GM19395 (cell line): Measurements from ENCODE around the gene LIG4.

ENCODE experiments used
- ATAC-seq: cut with Tn5 transposase; IDR thresholded peaks from one replicate; pipeline ENCODE4 v1.9.1; 2021; ENCODE audit warnings: mild to moderate bottlenecking, moderate library complexity; ENCODE audit not compliant: unreplicated experiment

The LIG4 gene

DNA sequence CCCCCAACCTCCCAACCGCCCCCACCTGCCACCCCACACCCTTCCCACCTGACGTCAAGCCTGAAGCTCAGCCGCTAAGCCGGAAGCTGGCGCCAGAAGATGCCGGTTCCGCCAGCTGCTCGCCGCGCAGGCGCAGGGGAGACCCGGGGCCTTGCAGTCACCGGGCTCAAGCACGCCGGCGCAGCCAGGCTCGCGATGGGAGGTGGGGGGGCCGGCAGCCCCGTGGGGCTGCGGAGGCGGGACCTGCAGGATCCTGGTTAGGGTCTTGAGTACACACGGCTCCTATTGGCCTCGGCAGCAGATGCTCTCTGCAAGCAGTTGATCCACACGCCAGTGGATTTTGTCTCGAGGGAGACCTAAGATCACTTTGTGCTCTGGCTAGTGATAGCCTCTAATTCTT lies at the start of gene LIG4:
Gene LIG4, minus strand, starts transcription at position 101 of the 400 bp plus-strand sequence. CDS start 4,268 bp downstream, outside the sequence.
- peak; percentile 54 for ATAC-seq

DNA sequence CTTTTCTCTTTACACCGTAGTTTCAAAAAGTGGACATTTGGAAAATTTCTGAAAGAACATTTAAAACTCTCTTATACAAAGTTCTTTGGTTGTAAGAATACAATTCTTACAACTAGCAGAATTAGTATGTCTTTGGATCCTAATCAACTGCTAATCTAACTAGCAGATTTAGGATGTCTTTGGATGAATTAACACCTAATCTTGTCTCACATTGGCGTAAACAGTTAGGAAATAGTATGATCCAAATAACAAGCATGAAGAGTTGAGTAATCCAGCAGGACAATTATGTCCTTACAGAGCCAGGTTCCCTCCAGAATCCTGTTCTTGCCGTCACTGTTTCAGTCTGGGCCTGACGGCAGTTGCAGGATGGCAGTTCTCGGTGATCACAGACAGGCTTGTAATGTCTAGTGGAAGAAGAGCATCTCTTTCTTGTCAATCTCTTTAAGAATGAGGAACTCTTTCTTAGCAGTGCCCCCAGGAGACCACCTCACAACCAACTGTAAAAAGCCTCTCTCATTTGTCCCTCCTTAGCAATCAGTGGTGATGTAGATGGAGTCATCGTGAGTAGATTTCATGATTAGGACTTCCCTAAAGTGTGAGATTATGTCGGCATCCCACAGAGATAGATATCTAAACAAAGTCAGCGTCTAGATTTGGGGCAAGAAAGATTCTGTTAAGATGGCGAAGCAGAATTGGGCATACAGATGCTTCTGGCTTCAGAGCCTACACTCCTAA lies 48.5 kb upstream of the LIG4 start:
- no peak for ATAC-seq

DNA sequence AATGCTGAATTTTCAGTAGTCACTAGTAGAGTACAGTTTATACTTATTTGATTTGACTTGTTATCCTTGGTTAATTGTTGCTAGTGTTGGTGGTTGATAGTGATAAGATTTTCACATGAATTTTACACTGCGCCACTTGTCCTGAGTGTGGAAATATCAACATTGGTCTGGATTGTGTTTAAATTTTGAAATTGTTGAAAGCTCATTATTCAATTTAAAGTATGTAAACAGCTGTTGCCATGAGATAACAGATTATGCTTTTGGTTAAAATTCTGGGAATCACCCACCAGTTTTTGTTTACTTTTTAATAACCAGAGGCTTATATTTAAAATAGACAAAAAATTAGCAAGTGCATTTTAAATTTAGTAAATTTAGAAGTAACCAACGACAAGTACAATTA lies 41.9 kb upstream of the LIG4 start:
- no peak for ATAC-seq

- no peak for ATAC-seq
Measured at GRCh38 chr13:108249150-108249549, 33.8 kb upstream of the LIG4 start.

DNA sequence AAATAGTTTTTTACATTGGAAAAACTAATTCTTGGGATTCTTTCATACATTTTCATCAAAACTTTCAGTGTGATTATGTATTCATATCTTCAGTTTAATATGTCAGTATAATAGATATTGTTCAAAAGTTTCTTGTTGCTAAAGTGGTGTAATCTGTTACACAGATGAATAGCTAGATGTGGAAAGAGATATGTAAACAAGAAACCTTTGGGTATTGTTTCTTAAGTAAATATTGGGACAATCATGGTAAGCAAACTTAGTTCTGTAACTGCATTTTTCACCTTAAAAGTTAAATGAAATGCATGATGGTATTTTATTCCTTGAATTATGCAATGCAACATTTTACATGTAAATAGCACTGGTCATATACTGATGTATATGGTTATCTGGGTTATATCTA lies 15.0 kb upstream of the LIG4 start:
- ATAC-seq: no peak

DNA sequence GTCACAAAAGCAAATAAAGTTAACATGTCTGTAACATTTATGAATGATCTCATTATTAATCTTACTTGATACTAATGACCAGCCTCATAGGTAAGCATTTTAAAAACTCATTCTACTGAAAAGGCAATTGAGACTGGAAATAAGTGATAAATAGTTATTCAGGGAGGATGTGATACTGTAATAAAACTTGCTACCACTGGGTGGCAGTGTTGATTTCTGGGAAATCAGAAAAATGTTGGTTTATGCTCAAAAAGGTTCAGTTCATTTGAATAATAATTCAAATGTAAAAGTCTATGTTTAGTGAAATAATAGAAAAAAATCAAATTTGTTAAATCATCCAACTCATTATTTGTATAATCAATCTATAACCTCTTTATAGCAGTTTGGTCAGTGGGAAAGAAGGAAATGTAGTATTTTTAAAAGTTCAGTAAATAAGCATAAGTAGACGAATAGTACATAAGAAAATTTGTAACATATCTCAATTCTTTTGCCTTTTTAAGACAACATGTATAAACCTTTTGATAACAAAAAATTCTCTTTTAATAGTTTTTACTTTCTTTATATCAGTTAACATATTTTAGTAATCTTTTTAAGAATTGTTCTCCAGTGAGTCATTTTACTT lies 12.4 kb upstream of the LIG4 start:
- ATAC-seq: peak; percentile 44

DNA sequence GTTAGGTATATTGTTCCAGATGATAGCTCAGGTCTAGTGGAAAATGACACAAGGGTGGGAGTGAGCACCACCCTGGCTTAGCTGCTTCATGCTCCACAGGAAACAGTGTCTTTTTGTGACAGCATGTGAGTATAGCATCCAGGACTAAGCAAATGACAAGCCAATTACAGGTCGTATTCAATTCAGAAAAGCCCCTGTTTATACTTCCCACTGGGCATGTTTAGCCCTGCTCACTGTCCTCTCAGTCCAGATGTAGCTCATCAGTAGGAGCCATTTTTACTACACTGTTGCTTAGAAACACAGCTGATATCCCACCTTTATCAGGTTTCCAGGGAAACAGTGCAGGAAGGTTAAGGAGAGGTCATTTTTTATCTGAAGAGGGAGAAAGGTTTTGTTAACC lies 10.8 kb upstream of the LIG4 start:
- peak; percentile 31 for ATAC-seq

DNA sequence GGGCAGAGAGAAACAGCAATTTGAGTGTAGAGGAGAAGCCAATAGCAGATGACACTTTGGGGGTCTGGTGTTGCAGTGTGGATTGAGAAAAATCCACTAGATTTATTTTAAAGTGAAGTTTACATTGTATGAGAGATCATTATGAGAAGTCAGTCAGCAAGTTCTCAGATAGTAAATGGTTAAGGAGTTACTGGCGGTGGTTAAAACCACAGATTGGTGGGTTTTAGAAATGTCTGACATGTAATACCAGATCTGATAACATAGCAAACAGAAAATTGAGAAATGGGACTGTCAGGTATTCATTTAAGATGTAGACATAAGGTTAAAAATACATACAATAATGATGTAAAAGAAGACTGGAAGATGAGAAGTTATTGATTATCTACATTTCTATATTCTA lies 10.1 kb upstream of the LIG4 start:
- ATAC-seq: peak; percentile 63

DNA sequence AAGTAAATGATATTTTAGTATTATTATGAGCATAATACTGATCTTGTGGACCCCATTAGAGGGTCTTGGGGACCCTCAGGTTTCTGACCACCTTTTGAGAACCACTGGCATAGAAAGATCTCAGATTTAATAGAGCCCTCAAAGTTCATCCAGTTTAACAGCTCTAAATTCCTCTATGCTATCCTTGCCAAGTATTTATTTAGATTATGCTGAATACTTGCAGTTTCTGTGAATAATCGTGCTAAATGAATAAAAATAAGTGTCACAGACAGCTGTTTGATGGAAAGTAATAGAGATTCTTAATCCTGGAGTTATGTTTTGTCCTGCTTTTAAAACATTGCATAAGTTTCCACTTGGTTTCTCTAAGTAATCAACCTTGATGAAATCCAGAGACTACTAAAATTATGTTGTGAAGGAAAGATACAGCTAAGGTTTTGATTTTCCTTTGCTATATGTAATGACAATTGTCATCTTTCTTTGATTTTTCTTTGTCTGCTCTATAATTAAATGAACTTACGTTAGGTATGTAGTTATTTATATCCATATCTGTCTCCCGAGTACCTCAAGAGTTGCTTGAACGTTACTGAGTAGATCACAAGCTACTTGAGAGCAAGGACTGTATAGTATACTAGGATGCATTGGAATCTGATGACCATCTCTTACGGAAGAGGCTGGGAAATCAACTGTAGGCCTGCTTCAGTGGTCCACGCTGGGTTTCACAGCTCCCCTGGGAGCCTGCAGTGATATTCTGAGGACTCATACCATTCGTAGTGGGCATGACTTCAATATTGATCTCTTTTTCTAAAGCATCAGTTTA lies 8.6 kb upstream of the LIG4 start:
- no peak for ATAC-seq

DNA sequence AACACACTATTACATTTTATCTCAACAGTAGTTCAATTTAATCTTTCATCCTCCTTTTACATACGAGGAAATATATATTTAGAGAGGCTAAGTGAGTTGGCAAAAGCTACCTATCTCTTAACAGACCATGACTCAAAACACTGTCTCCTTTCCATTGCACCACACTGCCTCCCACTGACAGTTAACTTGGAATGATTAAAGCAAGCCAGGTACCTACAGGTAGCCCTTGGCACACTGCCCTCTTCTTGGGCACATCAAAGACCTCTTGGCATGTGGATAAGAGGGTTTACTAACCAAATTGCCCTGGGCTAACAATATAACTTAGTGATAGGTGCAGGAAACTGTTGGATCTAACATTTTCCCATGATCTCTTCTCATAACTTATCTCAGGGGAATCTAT lies 4.7 kb upstream of the LIG4 start:
- no peak for ATAC-seq

DNA sequence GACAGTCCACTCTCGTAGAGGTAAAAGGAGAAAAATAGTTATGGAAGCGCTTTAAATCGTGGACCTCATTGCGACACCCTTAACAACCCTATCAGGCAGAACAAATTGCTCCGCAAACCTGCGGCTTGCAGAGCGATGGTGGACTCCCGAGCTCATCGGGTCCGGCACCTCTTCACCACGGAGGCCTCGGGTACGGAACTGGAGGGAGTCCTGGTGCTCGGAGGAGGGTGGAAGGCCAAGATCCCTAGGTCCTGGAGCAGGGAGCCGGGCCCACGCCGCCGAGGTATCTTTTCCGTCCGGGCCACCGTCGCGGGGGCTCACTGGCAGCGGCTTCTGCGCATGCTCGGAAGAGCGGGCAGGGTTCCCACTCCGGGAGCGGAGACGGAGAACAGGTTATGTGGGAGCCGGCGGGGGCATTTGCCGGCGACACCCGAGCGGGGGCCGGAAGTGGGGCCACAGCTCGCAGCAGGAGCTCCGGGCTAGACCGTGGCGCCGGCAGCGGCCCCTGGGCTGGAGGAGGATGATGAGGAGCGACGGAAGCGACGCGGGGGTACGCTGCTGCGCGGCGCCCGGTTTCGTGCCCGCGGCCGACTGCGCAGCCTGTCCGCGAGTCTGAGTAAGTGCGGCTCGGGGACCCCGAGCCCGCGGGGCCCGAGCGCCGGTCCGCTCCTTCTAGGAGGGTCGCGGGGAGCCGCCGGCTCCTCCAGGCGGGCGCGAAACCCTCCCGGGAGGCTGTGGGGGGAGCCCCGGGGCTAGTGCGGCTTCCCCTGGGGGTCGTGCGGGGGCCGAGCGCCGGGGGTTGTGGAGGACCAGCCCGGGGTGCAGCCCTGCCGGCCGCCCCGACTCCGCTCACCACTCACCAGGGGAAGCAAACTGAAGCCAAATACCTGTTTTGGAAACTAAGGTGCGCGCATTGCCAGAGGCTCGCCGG lies 3.0 kb upstream of the LIG4 start, which contains the start of gene ABHD13:
Gene ABHD13, plus strand, starts transcription at position 349 of the 931 bp plus-strand sequence. CDS start 10,827 bp downstream, outside the sequence.
- ATAC-seq: peak; percentile 80

- peak; percentile 1 for ATAC-seq
Measured at GRCh38 chr13:108217307-108218043, 2.1 kb upstream of the LIG4 start.

DNA sequence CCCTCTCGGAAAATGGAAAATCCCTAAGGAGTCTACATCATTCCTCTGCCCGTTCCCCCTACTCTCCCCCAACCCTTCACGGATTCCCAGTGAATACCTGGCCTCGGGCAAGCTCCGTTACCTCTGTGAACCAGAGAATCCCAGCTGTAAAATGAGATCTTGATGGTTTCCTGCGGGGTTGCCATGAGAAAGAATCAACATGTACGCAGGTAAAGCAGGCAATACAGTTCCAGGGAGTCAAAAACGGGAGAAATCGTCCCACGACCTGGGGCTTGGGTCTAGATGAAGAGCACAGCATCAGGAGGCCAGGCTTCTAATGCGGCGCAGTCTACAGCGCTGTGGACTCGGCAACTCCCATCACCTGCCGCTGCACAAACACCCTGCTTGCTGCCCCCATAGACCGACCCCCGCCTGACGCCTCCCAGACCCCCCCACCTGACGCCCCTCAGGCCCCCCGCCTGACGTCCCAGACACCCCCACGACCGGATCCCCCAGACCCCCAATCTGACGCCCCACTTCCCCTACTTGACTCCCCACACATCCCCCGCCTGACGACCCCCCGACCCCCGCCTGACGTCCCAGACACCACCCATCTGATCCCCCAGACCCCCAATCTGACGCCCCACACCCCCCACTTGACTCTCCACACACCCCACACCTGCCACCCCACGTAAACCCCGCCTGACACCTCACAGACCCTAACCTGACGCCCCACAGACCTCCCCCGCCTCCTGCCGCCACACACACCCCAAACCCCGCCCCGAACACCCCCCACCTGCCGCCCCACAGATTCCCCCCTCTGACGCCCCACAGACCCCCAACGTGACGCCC lies 680 bp downstream of the LIG4 start:
- no peak for ATAC-seq

DNA sequence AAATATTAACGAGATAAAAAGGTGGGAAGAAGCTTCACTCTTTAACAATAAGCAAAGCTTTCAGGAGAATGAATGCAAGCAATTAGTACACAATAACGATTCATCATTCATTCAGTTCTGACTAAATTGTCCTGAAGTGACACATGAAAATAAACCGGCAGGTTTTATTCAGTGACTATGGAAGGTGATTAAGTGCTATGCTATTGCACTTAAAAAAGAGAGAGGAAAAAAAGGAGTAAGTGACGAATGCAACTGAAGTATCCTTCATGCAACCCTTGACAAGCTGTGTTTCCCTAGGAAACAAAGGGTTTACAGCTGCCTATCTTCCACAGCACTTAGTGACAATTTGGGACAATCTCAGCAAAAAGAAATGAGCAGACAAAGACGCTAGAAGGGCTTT lies 1.4 kb downstream of the LIG4 start:
- ATAC-seq: no peak

- peak; percentile 54 for ATAC-seq
Measured at GRCh38 chr13:108212886-108213285, 2.5 kb downstream of the LIG4 start.

GRCh38 chr13:108210551-108210950 lies 4.8 kb downstream of the LIG4 start:
- no peak for ATAC-seq

DNA sequence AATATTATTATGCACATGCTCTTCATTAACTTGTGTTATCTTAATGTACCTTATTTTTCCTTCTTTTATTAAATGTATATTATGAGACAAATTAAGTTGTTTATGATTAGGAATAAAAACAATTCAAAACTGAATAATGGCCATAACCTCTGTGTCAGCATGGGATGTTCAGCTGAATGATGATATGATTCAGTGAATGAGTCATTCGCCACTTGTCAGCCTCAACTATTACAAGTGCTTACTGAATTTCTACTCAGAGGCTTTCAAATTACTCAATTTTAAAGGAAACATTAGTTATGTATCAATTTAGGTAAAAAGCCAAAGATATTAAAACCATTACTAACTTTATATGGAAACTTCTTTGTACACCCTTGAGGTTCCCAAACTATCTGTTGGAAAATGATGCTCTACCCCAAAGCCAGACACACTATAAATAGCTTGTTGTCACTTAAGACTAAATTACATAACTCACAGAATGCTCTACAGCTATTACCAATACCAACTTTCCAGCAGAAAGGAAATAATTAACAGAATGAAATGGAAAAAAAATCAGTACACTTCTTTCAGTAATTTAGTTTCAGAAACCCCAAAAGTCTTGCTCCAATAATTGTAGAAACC lies 14.4 kb downstream of the LIG4 start:
- ATAC-seq: no peak

DNA sequence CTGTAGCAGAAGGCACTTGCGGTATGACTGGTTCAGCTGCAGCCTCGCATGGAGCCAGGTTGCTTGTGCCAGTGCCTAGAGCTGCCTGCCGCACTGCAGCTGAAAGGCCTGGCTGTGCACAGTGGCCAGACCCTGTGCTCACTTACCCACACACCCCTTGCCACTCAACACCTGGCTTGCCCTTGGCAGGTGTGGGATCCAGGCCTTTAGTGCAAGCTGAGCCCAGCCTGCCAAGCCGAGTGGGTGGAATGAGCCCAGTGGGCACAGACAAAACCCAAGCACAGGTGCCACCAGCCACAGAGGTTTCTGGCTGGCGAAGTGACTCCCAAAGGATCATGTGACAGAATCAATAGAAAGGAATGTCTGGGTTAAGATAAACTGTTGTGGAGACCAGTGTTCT lies 19.5 kb downstream of the LIG4 start:
- ATAC-seq: no peak

DNA sequence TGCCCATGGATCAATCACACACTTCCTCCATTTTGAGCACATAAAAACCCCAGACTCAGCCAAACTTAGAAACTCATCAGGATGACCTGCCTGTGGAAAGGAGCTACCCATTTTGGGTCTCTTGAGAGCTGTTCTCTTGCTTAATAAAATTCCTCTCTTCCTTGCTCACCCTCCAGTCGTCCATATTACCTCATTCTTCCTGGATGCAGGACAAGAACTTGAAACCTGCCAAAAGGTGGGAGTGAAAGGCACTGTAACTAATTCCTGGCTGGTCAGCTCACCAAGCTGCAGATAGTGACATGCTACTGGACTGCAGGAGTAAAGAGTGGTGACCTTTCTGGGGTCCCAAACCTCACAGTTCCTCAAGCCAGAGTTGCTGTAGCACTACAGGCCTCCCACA lies 20.2 kb downstream of the LIG4 start:
- ATAC-seq: no peak
